ENCODE data around the gene CBX5. TPM values are rescaled to one million over a fixed set of nuclear protein-coding genes. Genes with fewer than 3 reads are reported as not detected.

Gene CBX5
- total RNA-seq, 1 donor from 2014 or later = 98.1 TPM

- no peak for DNase-seq (ENCODE audit: extremely low spot score, unreplicated experiment)
- no peaks in the 10 kb centered on the region for H3K9me3 Mint-ChIP-seq (ENCODE audit: unreplicated experiment)
- no peak for TF ChIP-seq CTCF (IDR thresholded peaks at IDR 0.05)
- no peaks in the 10 kb centered on the region for H3K36me3 Mint-ChIP-seq (ENCODE audit: unreplicated experiment)
- no peak overlapping the region for H3K4me3 Mint-ChIP-seq (ENCODE audit: unreplicated experiment)
- H3K27me3 Mint-ChIP-seq (ENCODE audit: unreplicated experiment) = peaks cover 47% of the 10 kb centered on the region
- no peak overlapping the region for H3K27ac Mint-ChIP-seq (ENCODE audit: unreplicated experiment)
- H3K4me1 Mint-ChIP-seq (ENCODE audit: unreplicated experiment) = peaks cover 8% of the 10 kb centered on the region
Measured at GRCh38 chr12:54211920-54212319, 68.0 kb downstream of the CBX5 start.

- Mint-ChIP-seq H3K4me1 (ENCODE audit: unreplicated experiment) (peaks cover 2% of the 10 kb centered on the region), H3K36me3 (ENCODE audit: unreplicated experiment) (no peaks in the 10 kb centered on the region), H3K4me3 (ENCODE audit: unreplicated experiment) (no peak overlapping the region), H3K27me3 (ENCODE audit: unreplicated experiment) (peaks cover 61% of the 10 kb centered on the region), H3K27ac (ENCODE audit: unreplicated experiment) (no peak overlapping the region), H3K9me3 (ENCODE audit: unreplicated experiment) (no peaks in the 10 kb centered on the region)
- no peak for TF ChIP-seq CTCF (IDR thresholded peaks at IDR 0.05)
- DNase-seq (ENCODE audit: extremely low spot score, unreplicated experiment) = no peak
Measured at GRCh38 chr12:54210400-54210790, 69.5 kb downstream of the CBX5 start.

GRCh38 chr12:54208591-54208990 lies 71.3 kb downstream of the CBX5 start:
- Mint-ChIP-seq H3K27ac (ENCODE audit: unreplicated experiment) (no peak overlapping the region), H3K9me3 (ENCODE audit: unreplicated experiment) (no peaks in the 10 kb centered on the region), H3K36me3 (ENCODE audit: unreplicated experiment) (peaks cover 2% of the 10 kb centered on the region), H3K4me3 (ENCODE audit: unreplicated experiment) (no peak overlapping the region), H3K4me1 (ENCODE audit: unreplicated experiment) (no peaks in the 10 kb centered on the region), H3K27me3 (ENCODE audit: unreplicated experiment) (peaks cover 70% of the 10 kb centered on the region)
- DNase-seq (ENCODE audit: extremely low spot score, unreplicated experiment) = no peak
- TF ChIP-seq CTCF (IDR thresholded peaks at IDR 0.05) = no peak

GRCh38 chr12:54207539-54208294 lies 72.2 kb downstream of the CBX5 start:
- no peak overlapping the region for H3K27ac Mint-ChIP-seq (ENCODE audit: unreplicated experiment)
- peak; percentile 89 for DNase-seq (ENCODE audit: extremely low spot score, unreplicated experiment)
- peaks cover 65% of the 10 kb centered on the region for H3K27me3 Mint-ChIP-seq (ENCODE audit: unreplicated experiment)
- H3K9me3 Mint-ChIP-seq (ENCODE audit: unreplicated experiment) = no peaks in the 10 kb centered on the region
- no peak overlapping the region for H3K4me3 Mint-ChIP-seq (ENCODE audit: unreplicated experiment)
- peak; percentile 83 for TF ChIP-seq CTCF (IDR thresholded peaks at IDR 0.05)
- no peaks in the 10 kb centered on the region for H3K4me1 Mint-ChIP-seq (ENCODE audit: unreplicated experiment)
- H3K36me3 Mint-ChIP-seq (ENCODE audit: unreplicated experiment) = peaks cover 2% of the 10 kb centered on the region

- no peak for TF ChIP-seq CTCF (IDR thresholded peaks at IDR 0.05)
- Mint-ChIP-seq H3K27me3 (ENCODE audit: unreplicated experiment) (peaks cover 58% of the 10 kb centered on the region), H3K4me1 (ENCODE audit: unreplicated experiment) (no peaks in the 10 kb centered on the region), H3K9me3 (ENCODE audit: unreplicated experiment) (no peaks in the 10 kb centered on the region), H3K27ac (ENCODE audit: unreplicated experiment) (no peak overlapping the region), H3K36me3 (ENCODE audit: unreplicated experiment) (peaks cover 2% of the 10 kb centered on the region), H3K4me3 (ENCODE audit: unreplicated experiment) (no peak overlapping the region)
- no peak for DNase-seq (ENCODE audit: extremely low spot score, unreplicated experiment)
Measured at GRCh38 chr12:54206791-54207190, 73.1 kb downstream of the CBX5 start.

All from osteocyte (in vitro differentiated cells).